CD4-positive, alpha-beta T cell treated with Interleukin-10 for 1 hour (primary cell): Measurements from ENCODE around the gene EXOC4.
"Not testable (repeated sequence)": the region's sequence is repeated elsewhere in the genome, so short reads cannot be mapped to it uniquely, and the experiment has no call there.

Experiments used
- DNase-seq: peaks from one replicate; pipeline ENCODE4 v3.0.0-alpha.2; 2020

Gene EXOC4

GRCh38 chr7:133278975-133279374 is 26.1 kb downstream of the EXOC4 start:
- not testable (repeated sequence) for DNase-seq

GRCh38 chr7:133282094-133282493 is 29.2 kb downstream of the EXOC4 start:
- DNase-seq: no peak

GRCh38 chr7:133284092-133284491 is 31.2 kb downstream of the EXOC4 start:
- DNase-seq: no peak

- no peak for DNase-seq
Measured at GRCh38 chr7:133288970-133289369, 36.1 kb downstream of the EXOC4 start.

- DNase-seq: no peak
Measured at GRCh38 chr7:133290041-133290440, 37.2 kb downstream of the EXOC4 start.

GRCh38 chr7:133290676-133291333 is 37.9 kb downstream of the EXOC4 start:
- peak; percentile 9 for DNase-seq

GRCh38 chr7:133292631-133293030 is 39.8 kb downstream of the EXOC4 start:
- DNase-seq: no peak

- no peak for DNase-seq
Measured at GRCh38 chr7:133293384-133294160, 40.7 kb downstream of the EXOC4 start.

- no peak for DNase-seq
Measured at GRCh38 chr7:133294234-133294633, 41.4 kb downstream of the EXOC4 start.

GRCh38 chr7:133295484-133295883 is 42.6 kb downstream of the EXOC4 start:
- DNase-seq: no peak

- DNase-seq: no peak
Measured at GRCh38 chr7:133297093-133297492, 44.2 kb downstream of the EXOC4 start.

- DNase-seq: no peak
Measured at GRCh38 chr7:133298080-133298479, 45.2 kb downstream of the EXOC4 start.

- no peak for DNase-seq
Measured at GRCh38 chr7:133299676-133300075, 46.8 kb downstream of the EXOC4 start.

- no peak for DNase-seq
Measured at GRCh38 chr7:133300088-133300487, 47.2 kb downstream of the EXOC4 start.

- no peak for DNase-seq
Measured at GRCh38 chr7:133300811-133301210, 47.9 kb downstream of the EXOC4 start.

GRCh38 chr7:133301444-133301843 is 48.6 kb downstream of the EXOC4 start:
- DNase-seq: no peak

GRCh38 chr7:133303372-133303771 is 50.5 kb downstream of the EXOC4 start:
- DNase-seq: no peak

- no peak for DNase-seq
Measured at GRCh38 chr7:133303931-133304330, 51.1 kb downstream of the EXOC4 start.

- DNase-seq: no peak
Measured at GRCh38 chr7:133309333-133309732, 56.5 kb downstream of the EXOC4 start.

GRCh38 chr7:133310232-133310862 is 57.5 kb downstream of the EXOC4 start:
- no peak for DNase-seq

- DNase-seq: no peak
Measured at GRCh38 chr7:133313575-133313974, 60.7 kb downstream of the EXOC4 start.

GRCh38 chr7:133314084-133314483 is 61.2 kb downstream of the EXOC4 start:
- DNase-seq: no peak

GRCh38 chr7:133315332-133316040 is 62.6 kb downstream of the EXOC4 start:
- DNase-seq: no peak
